Hematopoietic multipotent progenitor cell treated with erythropoietin and hydrocortisone succinate and interleukin-3 and kit ligand, for 4 days (in vitro differentiated cells): Measurements from ENCODE around the gene MDK.

ENCODE experiments used
- DNase-seq: peaks from one replicate; pipeline ENCODE4 v3.0.0-alpha.2; 2015

The MDK gene

GRCh38 chr11:46348566-46349401 is 32.7 kb upstream of the MDK start:
- peak; percentile 73 for DNase-seq

- DNase-seq, result no peak
Measured at GRCh38 chr11:46350695-46351094, 30.8 kb upstream of the MDK start.

GRCh38 chr11:46351148-46351547 is 30.3 kb upstream of the MDK start:
- DNase-seq, result no peak

GRCh38 chr11:46351606-46352005 is 29.9 kb upstream of the MDK start:
- DNase-seq, result no peak

GRCh38 chr11:46352063-46352841 is 29.2 kb upstream of the MDK start:
- peak; percentile 79 for DNase-seq

GRCh38 chr11:46353698-46354097 is 27.8 kb upstream of the MDK start:
- DNase-seq, result no peak

GRCh38 chr11:46356924-46357482 is 24.5 kb upstream of the MDK start:
- DNase-seq, result peak; percentile 66

- peak; percentile 55 for DNase-seq
Measured at GRCh38 chr11:46357483-46357936, 24.0 kb upstream of the MDK start.

- DNase-seq, result no peak
Measured at GRCh38 chr11:46359953-46360352, 21.5 kb upstream of the MDK start.

GRCh38 chr11:46360878-46361277 is 20.6 kb upstream of the MDK start:
- DNase-seq, result peak; percentile 67

GRCh38 chr11:46361283-46362155 is 19.9 kb upstream of the MDK start:
- DNase-seq, result peak; percentile 95

- DNase-seq, result no peak
Measured at GRCh38 chr11:46362156-46363030, 19.1 kb upstream of the MDK start.

GRCh38 chr11:46363031-46363407 is 18.4 kb upstream of the MDK start:
- DNase-seq, result peak; percentile 70

GRCh38 chr11:46363455-46364005 is 17.9 kb upstream of the MDK start:
- peak; percentile 18 for DNase-seq

- DNase-seq, result no peak
Measured at GRCh38 chr11:46364056-46364455, 17.4 kb upstream of the MDK start.

GRCh38 chr11:46364791-46365190 is 16.7 kb upstream of the MDK start:
- no peak for DNase-seq

GRCh38 chr11:46366260-46366659 is 15.2 kb upstream of the MDK start:
- no peak for DNase-seq

- DNase-seq, result no peak
Measured at GRCh38 chr11:46366661-46367161, 14.8 kb upstream of the MDK start.

GRCh38 chr11:46367244-46367915 is 14.1 kb upstream of the MDK start:
- DNase-seq, result peak; percentile 84

- DNase-seq, result no peak
Measured at GRCh38 chr11:46367916-46368267, 13.6 kb upstream of the MDK start.
